ENCODE results near the gene BDP1.

DNA sequence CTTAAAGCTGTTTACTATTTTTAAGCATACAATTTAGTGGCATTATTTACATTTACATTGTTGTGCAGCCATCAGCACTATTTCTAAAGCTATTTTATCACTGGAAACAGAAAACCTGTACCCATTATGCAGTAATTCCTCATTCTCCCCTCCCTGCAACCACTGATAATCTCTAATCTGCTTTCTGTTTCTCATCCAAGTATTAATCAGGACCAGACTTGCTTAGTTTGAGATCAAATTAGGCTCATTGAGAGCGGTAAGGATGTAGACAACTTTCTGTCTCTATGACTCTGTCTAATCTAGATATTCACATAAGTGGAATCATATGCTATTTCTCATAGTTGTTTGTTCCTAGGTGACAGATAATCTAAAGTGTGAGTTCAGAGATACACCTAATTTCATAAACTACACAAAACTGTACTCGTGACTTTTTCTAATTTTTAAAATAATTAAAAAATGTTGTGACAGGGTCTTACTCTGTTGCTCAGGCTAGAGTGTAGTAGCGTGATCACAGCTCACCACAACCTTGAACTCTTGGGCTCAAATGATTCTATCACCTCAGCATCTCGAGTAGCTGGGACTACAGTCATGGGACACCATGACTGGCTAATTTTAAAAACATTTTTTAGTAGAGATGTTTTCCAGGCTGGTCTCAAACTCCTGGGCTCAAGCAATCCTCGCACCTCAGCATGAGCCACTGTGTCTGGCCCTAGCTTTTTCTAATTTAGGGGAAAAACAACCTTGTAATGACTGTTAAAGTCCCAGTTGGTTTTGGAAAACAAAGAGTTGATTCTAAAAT is 37.6 kb downstream of the BDP1 start:
- TF ChIP-seq BHLHE40 (IDR thresholded peaks at IDR 0.05; ENCODE audit: borderline replicate concordance) (no peak), FOXA1 (IDR thresholded peaks at IDR 0.05) (no peak), LEF1 (IDR thresholded peaks at IDR 0.05; ENCODE audit: borderline replicate concordance) (no peak)
- TF ChIP-seq, protein P1, sequence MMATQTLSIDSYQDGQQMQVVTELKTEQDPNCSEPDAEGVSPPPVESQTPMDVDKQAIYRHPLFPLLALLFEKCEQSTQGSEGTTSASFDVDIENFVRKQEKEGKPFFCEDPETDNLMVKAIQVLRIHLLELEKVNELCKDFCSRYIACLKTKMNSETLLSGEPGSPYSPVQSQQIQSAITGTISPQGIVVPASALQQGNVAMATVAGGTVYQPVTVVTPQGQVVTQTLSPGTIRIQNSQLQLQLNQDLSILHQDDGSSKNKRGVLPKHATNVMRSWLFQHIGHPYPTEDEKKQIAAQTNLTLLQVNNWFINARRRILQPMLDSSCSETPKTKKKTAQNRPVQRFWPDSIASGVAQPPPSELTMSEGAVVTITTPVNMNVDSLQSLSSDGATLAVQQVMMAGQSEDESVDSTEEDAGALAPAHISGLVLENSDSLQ (IDR thresholded peaks at IDR 0.05) = no peak
